Measurements from ENCODE around the gene P2RY10. TPM values are rescaled to one million over a fixed set of nuclear protein-coding genes. Genes with fewer than 3 reads are reported as not detected.

The P2RY10 gene
- total RNA-seq, 1 experiment from 2014 or later: not detected

DNA sequence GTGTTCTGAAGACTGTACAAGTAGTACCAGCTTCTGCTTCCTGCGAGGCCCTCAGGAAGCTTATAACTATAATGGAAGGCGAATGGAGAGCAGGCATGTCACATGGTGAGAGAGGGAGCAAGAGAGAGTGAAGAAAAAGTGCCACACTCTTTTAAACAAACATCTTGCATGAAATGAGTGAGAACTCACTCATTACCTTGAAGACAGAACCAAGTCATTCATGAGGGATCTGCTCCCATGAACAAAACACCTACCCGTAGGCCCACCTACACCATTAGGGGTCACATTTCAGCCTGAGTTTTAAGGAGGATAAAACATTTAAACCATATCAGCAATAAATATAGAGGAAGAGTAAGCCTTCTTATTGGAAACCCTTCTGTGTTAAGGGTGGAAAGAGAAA lies 19.4 kb downstream of the P2RY10 start:
- H3K4me1 Mint-ChIP-seq: no peaks in the 10 kb centered on the region
- H2BK120ac ChIP-seq (ENCODE audit: low read depth, low read length, poor library complexity, severe bottlenecking): no peak overlapping the region
- no peaks in the 10 kb centered on the region for H4K20me1 ChIP-seq (ENCODE audit: control insufficient read depth, insufficient read depth, insufficient read length)
- H3K56ac ChIP-seq (ENCODE audit: insufficient read length, low read depth, low read length): no peak overlapping the region
- H3T11ph ChIP-seq (ENCODE audit: low read length): no peak overlapping the region
- no peak overlapping the region for H3K9ac ChIP-seq (ENCODE audit: extremely low read depth, insufficient read length, low read length)
- no peak overlapping the region for H3K23ac ChIP-seq (ENCODE audit: insufficient read length, low read depth, low read length)
- H3K23me2 ChIP-seq (ENCODE audit: insufficient read length, low read depth, low read length, poor library complexity, severe bottlenecking): no peaks in the 10 kb centered on the region
- no peak overlapping the region for H3K27ac ChIP-seq (ENCODE audit: insufficient read length, low read depth, low read length)
- H4K91ac ChIP-seq (ENCODE audit: insufficient read length, low read depth, low read length): no peak overlapping the region
- H3K9me3 Mint-ChIP-seq: peaks cover 71 to 72% of the 10 kb centered on the region in 2 experiments
- H3K27me3 ChIP-seq (ENCODE audit: insufficient read depth, low read length): no peaks in the 10 kb centered on the region
- no peak overlapping the region for H2AK5ac ChIP-seq (ENCODE audit: insufficient read length, low read length)
- peaks cover 21% of the 10 kb centered on the region for H3K9me3 ChIP-seq (ENCODE audit: control insufficient read depth, low read depth, low read length)
- no peak overlapping the region for H4K8ac ChIP-seq (replicated peaks; ENCODE audit: insufficient read length, low read depth, low read length)
- H3K18ac ChIP-seq (ENCODE audit: insufficient read length, low read depth, low read length): no peak overlapping the region
- H3K36me3 Mint-ChIP-seq (ENCODE audit: insufficient read depth in 1 of 3, low read depth in 3 of 3): peaks cover 8 to 10% (median 9%) of the 10 kb centered on the region in 3 experiments; a peak in 6 of 7 replicates
- H3K79me1 ChIP-seq (ENCODE audit: insufficient read depth, low read depth, low read length, poor library complexity, severe bottlenecking): no peaks in the 10 kb centered on the region
- no peak overlapping the region for H3K4me2 ChIP-seq (ENCODE audit: insufficient read depth, insufficient read length, low read length)
- no CpG with 5 or more reads among the region's 3 CpGs for WGBS (ENCODE audit: extremely low coverage, insufficient read length, low lambda C conversion rate)
- H3K4me1 ChIP-seq (ENCODE audit: insufficient read depth, low read length): no peaks in the 10 kb centered on the region
- no peak overlapping the region for H2BK15ac ChIP-seq (ENCODE audit: low read depth, low read length)
- TF ChIP-seq, protein P1, sequence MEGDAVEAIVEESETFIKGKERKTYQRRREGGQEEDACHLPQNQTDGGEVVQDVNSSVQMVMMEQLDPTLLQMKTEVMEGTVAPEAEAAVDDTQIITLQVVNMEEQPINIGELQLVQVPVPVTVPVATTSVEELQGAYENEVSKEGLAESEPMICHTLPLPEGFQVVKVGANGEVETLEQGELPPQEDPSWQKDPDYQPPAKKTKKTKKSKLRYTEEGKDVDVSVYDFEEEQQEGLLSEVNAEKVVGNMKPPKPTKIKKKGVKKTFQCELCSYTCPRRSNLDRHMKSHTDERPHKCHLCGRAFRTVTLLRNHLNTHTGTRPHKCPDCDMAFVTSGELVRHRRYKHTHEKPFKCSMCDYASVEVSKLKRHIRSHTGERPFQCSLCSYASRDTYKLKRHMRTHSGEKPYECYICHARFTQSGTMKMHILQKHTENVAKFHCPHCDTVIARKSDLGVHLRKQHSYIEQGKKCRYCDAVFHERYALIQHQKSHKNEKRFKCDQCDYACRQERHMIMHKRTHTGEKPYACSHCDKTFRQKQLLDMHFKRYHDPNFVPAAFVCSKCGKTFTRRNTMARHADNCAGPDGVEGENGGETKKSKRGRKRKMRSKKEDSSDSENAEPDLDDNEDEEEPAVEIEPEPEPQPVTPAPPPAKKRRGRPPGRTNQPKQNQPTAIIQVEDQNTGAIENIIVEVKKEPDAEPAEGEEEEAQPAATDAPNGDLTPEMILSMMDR (conservative IDR thresholded peaks at IDR 0.05): no peak
- no peak overlapping the region for H2AFZ ChIP-seq (ENCODE audit: low read length)
- no peak for DNase-seq
- no peak overlapping the region for H2BK20ac ChIP-seq (ENCODE audit: low read depth, low read length, poor library complexity, severe bottlenecking)
- no peak overlapping the region for H3K4me3 Mint-ChIP-seq
- H2BK12ac ChIP-seq (ENCODE audit: insufficient read length, low read depth, low read length): no peak overlapping the region
- H3K4ac ChIP-seq (ENCODE audit: low read depth, low read length): no peak overlapping the region
- no peak overlapping the region for H4K5ac ChIP-seq (ENCODE audit: insufficient read length, low read depth, low read length)
- H3K79me2 ChIP-seq (ENCODE audit: insufficient read depth, low read length): no peaks in the 10 kb centered on the region
- H3K27me3 Mint-ChIP-seq (ENCODE audit: low read depth): no peaks in the 10 kb centered on the region
- no peak overlapping the region for H3K27ac Mint-ChIP-seq
- no peak overlapping the region for H3K14ac ChIP-seq (ENCODE audit: insufficient read depth, low read length)
- no peak overlapping the region for H2BK5ac ChIP-seq (ENCODE audit: insufficient read length, low read length)

Data from H9 (cell line).